WTC11 (cell line): ENCODE measurements around the gene CEBPG.

ENCODE experiments used
- CBFB ChIP-seq: sonication (generic); formaldehyde crosslinking; IDR thresholded peaks from 2 replicates; pipeline ENCODE4 v1.8.1; 2022; ENCODE audit warnings: mild to moderate bottlenecking, low read depth, missing genetic modification reagents
- NFE2L1 ChIP-seq: sonication (generic); formaldehyde crosslinking; IDR thresholded peaks from 2 replicates; pipeline ENCODE4 v1.8.1; 2023; ENCODE audit warnings: missing genetic modification reagents
- TF ChIP-seq, protein P1 (sequence below): sonication (generic); formaldehyde crosslinking; IDR thresholded peaks from 2 replicates; pipeline ENCODE4 v1.8.0; 2022; ENCODE audit warnings: mild to moderate bottlenecking, missing genetic modification reagents

DNA sequence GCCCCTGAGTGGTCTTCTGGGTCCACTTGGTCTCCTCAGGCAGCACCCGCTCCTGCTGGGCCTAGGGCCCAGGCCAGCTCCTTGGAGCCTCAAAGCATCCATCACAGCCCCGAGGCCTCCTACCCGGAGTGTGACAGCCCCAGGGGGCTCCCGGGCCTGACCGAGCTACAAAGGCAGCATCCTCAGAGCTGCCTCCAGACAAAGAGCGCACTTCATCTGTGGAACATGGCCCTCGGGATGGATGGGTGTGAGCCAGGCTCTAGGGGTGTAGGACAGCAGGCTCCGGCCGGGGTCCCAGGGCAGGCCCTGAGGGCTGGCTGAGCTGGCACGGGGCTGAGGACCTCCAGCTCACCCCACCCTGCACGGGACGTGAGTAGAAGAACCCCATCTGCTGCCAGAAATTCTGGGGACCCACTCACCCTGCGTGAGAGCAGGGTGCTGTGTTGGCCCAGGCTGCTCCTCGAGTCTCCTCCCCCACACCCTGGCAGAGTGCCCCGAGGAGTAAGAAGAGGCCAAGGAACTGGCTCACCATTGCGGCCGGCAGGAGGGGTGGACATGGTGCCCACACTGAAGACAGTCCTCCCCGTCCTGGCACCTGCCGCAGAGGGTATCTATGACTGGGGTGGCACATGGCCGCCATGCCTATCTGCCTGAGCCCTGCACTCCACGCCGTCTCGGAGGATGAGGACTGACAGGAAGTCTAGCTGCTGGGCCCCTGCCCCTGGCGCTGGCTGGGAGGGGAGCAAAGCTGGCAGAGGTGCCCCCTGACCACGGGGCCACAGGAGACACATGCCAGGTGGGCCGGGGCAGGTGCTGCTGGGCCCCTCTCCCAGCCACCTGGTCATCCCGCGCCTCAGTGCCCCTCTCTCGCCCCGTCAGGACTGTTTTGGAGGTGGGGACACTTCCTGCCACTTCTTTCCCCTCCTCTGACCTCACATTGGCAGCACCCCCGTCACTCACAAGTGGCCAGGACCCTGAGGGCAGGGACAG, 22.3 kb downstream of the CEBPG start:
- TF ChIP-seq CBFB (CRISPR knock-in tag): no peak
- TF ChIP-seq, protein P1, sequence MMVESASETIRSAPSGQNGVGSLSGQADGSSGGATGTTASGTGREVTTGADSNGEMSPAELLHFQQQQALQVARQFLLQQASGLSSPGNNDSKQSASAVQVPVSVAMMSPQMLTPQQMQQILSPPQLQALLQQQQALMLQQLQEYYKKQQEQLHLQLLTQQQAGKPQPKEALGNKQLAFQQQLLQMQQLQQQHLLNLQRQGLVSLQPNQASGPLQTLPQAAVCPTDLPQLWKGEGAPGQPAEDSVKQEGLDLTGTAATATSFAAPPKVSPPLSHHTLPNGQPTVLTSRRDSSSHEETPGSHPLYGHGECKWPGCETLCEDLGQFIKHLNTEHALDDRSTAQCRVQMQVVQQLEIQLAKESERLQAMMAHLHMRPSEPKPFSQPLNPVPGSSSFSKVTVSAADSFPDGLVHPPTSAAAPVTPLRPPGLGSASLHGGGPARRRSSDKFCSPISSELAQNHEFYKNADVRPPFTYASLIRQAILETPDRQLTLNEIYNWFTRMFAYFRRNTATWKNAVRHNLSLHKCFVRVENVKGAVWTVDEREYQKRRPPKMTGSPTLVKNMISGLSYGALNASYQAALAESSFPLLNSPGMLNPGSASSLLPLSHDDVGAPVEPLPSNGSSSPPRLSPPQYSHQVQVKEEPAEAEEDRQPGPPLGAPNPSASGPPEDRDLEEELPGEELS (CRISPR knock-in tag): no peak
- no peak for TF ChIP-seq NFE2L1
